ENCODE results near the gene DOCK11.

DNA sequence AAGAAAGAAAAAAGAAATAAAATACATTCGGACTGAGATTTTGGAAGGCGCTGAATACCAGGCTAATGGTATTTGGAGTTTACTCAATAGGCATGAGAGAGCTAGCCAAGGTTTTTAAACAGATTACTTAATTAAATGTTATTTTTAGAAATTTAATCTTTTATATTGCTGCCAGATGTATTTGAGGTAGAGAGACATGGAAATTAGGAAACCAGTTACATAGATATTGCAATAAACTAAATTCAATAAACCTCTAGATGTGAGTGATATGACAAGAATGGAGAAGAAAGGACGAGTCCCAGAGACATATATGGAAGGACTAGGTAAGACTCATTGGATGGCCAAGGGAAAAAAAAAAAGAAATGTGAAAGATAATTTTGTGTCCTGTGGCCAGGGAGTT lies 193.3 kb downstream of the DOCK11 start:
- TF ChIP-seq, protein P1, sequence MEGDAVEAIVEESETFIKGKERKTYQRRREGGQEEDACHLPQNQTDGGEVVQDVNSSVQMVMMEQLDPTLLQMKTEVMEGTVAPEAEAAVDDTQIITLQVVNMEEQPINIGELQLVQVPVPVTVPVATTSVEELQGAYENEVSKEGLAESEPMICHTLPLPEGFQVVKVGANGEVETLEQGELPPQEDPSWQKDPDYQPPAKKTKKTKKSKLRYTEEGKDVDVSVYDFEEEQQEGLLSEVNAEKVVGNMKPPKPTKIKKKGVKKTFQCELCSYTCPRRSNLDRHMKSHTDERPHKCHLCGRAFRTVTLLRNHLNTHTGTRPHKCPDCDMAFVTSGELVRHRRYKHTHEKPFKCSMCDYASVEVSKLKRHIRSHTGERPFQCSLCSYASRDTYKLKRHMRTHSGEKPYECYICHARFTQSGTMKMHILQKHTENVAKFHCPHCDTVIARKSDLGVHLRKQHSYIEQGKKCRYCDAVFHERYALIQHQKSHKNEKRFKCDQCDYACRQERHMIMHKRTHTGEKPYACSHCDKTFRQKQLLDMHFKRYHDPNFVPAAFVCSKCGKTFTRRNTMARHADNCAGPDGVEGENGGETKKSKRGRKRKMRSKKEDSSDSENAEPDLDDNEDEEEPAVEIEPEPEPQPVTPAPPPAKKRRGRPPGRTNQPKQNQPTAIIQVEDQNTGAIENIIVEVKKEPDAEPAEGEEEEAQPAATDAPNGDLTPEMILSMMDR (IDR thresholded peaks at IDR 0.05): no peak
- no peak for TF ChIP-seq POLR2A (IDR thresholded peaks at IDR 0.05)

Measured in body of pancreas (tissue), 4 donors.